HEK293T (cell line): Measurements from ENCODE around the gene TNFAIP2.

Source experiments
- ARNT ChIP-seq: fragments of 450-650 bp; IDR thresholded peaks from 2 replicates; pipeline ENCODE4 v1.6.1; 2017; ENCODE audit warnings: mild to moderate bottlenecking
- BHLHE40 ChIP-seq: fragments of 450-650 bp; IDR thresholded peaks from 2 replicates; pipeline ENCODE4 v1.6.1; 2016; ENCODE audit warnings: mild to moderate bottlenecking, moderate library complexity, borderline replicate concordance
- FOXK2 ChIP-seq: fragments of 450-650 bp; IDR thresholded peaks from 2 replicates; pipeline ENCODE4 v1.6.1; 2016; ENCODE audit warnings: mild to moderate bottlenecking
- FOXM1 ChIP-seq: fragments of 450-650 bp; IDR thresholded peaks from 2 replicates; pipeline ENCODE4 v1.6.1; 2017; ENCODE audit warnings: mild to moderate bottlenecking, borderline replicate concordance
- HDGF ChIP-seq: fragments of 450-650 bp; IDR thresholded peaks from 2 replicates; pipeline ENCODE4 v1.6.1; 2017; ENCODE audit warnings: antibody characterized with exemption, borderline replicate concordance
- L3MBTL2 ChIP-seq: fragments of 450-650 bp; conservative IDR thresholded peaks from 2 replicates; pipeline ENCODE4 v1.6.1; 2016; ENCODE audit warnings: mild to moderate bottlenecking
- NFRKB ChIP-seq: fragments of 450-650 bp; IDR thresholded peaks from 2 replicates; pipeline ENCODE4 v1.6.1; 2016; ENCODE audit warnings: mild to moderate bottlenecking, moderate library complexity
- SUZ12 ChIP-seq: fragments of 450-650 bp; IDR thresholded peaks from 2 replicates; pipeline ENCODE4 v1.6.1; 2016; ENCODE audit warnings: mild to moderate bottlenecking
- TARDBP ChIP-seq: fragments of 450-650 bp; IDR thresholded peaks from 2 replicates; pipeline ENCODE4 v1.6.1; 2016
- TF ChIP-seq, protein P1 (sequence below): fragments of 450-650 bp; IDR thresholded peaks from 2 replicates; pipeline ENCODE4 v1.6.1; 2016

DNA sequence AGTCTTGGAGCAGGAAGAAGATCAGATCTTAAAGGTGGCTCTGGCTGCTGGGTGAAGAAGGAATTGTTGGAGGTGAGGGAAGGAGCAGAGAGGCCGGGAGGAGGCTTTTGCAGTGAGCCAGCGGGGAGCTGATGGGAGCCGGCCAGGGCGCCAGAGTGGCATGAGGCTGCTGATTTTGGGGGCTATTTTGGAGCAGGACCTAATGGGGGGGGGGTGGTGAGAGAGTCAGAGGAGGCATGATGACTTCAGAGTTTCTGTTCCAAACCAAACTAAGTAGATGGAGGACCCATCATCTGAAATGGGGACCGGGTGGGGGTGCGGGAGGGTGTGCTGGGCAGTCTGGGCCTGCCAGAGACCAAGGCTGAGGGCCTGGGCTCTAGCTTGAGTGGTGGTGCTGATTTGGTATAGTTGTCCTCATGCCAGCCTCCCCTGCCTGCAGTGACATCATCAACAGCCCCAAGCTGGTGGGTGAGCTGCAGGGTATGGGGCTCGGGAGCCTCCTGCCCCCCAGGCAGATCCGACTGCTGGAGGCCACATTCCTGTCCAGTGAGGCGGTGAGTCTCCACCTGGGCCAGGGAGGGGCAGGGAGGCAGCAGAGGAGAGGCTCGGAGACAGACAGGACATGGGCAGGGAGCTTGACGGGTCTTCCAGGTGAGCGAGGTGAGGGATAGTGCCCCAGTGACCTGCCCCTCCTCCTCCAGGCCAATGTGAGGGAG, 6.2 kb downstream of the TNFAIP2 start:
- no peak for TF ChIP-seq NFRKB
- no peak for TF ChIP-seq FOXM1
- no peak for TF ChIP-seq ARNT
- no peak for TF ChIP-seq SUZ12
- no peak for TF ChIP-seq FOXK2
- TF ChIP-seq HDGF: no peak
- TF ChIP-seq, protein P1, sequence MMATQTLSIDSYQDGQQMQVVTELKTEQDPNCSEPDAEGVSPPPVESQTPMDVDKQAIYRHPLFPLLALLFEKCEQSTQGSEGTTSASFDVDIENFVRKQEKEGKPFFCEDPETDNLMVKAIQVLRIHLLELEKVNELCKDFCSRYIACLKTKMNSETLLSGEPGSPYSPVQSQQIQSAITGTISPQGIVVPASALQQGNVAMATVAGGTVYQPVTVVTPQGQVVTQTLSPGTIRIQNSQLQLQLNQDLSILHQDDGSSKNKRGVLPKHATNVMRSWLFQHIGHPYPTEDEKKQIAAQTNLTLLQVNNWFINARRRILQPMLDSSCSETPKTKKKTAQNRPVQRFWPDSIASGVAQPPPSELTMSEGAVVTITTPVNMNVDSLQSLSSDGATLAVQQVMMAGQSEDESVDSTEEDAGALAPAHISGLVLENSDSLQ: no peak
- no peak for TF ChIP-seq BHLHE40
- TF ChIP-seq L3MBTL2: no peak
- no peak for TF ChIP-seq TARDBP
